Body of pancreas (tissue), 4 donors: ENCODE measurements around the gene AXL.

Source experiments
- POLR2A ChIP-seq, 3 donors: fragments of 450-650 bp; IDR thresholded peaks; one replicate each; pipeline ENCODE4 v1.6.1; 2016; ENCODE audit warnings: antibody characterized with exemption in 3 of 3, mild to moderate bottlenecking in 2 of 3
- TF ChIP-seq, protein P1 (sequence below), 7 experiments: fragments of 450-650 bp in 4 of 7; fragments of 200-600 bp in 3 of 7; sonication (generic) in 3 of 7; IDR thresholded peaks; one replicate each; pipeline ENCODE4 v1.5.1; 2016 to 2019; ENCODE audit warnings: antibody characterized with exemption in 7 of 7

DNA sequence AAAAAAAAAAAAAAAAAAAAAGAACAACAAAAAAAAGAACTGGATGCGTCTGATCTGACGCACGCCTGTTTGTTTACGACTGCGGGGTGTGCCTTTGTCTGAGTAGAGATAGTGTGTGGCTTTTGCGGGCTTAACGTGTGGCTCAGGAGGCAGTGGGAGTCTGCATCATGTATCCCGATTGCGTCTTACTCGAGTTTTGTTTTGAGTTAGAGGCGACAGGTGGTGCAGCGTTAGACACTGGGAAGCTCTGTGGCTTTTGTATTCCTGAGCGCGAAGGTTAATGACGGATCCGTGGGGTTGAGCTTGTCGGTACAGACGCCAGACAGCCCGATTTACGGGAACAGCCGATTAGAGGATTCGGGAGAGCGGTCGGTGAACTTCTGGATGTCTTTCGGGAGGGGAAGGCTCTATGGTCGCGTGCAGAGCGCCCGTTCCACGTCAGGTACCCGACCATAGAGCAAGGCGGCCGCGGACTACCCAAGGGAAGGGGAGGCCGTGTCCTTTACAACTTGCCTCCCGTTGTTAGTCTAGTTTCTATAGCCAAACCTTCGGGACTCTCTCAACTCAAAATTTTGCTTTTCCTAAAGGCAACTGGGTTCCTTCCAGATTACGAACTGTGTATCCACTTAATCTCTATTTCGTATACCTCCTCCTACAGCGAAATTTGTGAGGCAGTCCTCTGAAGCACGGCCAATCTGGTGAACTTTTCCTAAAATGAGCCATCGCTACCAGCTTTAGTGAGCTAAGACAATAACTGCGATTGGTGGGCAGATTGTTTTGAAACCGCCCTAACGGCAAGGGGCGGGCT is 44.2 kb downstream of the AXL start:
- TF ChIP-seq, protein P1, sequence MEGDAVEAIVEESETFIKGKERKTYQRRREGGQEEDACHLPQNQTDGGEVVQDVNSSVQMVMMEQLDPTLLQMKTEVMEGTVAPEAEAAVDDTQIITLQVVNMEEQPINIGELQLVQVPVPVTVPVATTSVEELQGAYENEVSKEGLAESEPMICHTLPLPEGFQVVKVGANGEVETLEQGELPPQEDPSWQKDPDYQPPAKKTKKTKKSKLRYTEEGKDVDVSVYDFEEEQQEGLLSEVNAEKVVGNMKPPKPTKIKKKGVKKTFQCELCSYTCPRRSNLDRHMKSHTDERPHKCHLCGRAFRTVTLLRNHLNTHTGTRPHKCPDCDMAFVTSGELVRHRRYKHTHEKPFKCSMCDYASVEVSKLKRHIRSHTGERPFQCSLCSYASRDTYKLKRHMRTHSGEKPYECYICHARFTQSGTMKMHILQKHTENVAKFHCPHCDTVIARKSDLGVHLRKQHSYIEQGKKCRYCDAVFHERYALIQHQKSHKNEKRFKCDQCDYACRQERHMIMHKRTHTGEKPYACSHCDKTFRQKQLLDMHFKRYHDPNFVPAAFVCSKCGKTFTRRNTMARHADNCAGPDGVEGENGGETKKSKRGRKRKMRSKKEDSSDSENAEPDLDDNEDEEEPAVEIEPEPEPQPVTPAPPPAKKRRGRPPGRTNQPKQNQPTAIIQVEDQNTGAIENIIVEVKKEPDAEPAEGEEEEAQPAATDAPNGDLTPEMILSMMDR (IDR thresholded peaks at IDR 0.05), result no peak
- peak; percentile 64 to 96 (median 95) for TF ChIP-seq POLR2A (IDR thresholded peaks at IDR 0.05)
